RWPE2 (cell line): ENCODE results near the gene ME3.
A peak's percentile ranks its signal among the peaks of the same experiment; 100 is the strongest.
"Not testable (repeated sequence)": the region's sequence is repeated elsewhere in the genome, so short reads cannot be mapped to it uniquely, and the experiment has no call there.

Experiments used
- ATAC-seq: fragments of 200-7000 bp; cut with Tn5 transposase; 3 replicates; pipeline ENCODE4 v1.9.1; 2021; ENCODE audit warnings: low read depth
- DNase-seq: peaks from one replicate; pipeline ENCODE4 v3.0.0-alpha.2; 2020; ENCODE audit warnings: low spot score
- H3K27ac ChIP-seq: fragments of 450-650 bp; 2 replicates; pipeline ENCODE4 v1.5.1; 2017; ENCODE audit warnings: mild to moderate bottlenecking; ENCODE audit not compliant: poor library complexity, severe bottlenecking
- H3K27me3 ChIP-seq: fragments of 250-450 bp; sonication (Bioruptor Pico); 2 replicates; pipeline ENCODE4 v1.5.1; 2021; ENCODE audit warnings: mild to moderate bottlenecking, moderate library complexity; ENCODE audit not compliant: insufficient read depth, poor library complexity, severe bottlenecking
- H3K36me3 ChIP-seq: fragments of 250-450 bp; sonication (Bioruptor Pico); 2 replicates; pipeline ENCODE4 v1.5.1; 2020; ENCODE audit warnings: low read depth, mild to moderate bottlenecking, moderate library complexity
- H3K4me1 ChIP-seq: fragments of 250-450 bp; sonication (Bioruptor Pico); 2 replicates; pipeline ENCODE4 v1.5.1; 2021; ENCODE audit warnings: mild to moderate bottlenecking, moderate library complexity; ENCODE audit not compliant: insufficient read depth, poor library complexity, severe bottlenecking
- H3K4me3 ChIP-seq: fragments of 250-450 bp; sonication (Bioruptor Pico); 2 replicates; pipeline ENCODE4 v1.5.1; 2021; ENCODE audit warnings: mild to moderate bottlenecking, moderate library complexity; ENCODE audit not compliant: severe bottlenecking
- H3K9me3 ChIP-seq: fragments of 250-450 bp; sonication (Bioruptor Pico); 2 replicates; pipeline ENCODE4 v1.5.1; 2021; ENCODE audit warnings: mild to moderate bottlenecking, moderate library complexity; ENCODE audit not compliant: severe bottlenecking
- TF ChIP-seq, protein P1 (sequence below): fragments of 450-650 bp; IDR thresholded peaks from one replicate; pipeline ENCODE4 v1.5.1; 2017; ENCODE audit warnings: mild to moderate bottlenecking, moderate library complexity; ENCODE audit not compliant: poor library complexity, severe bottlenecking

Gene ME3

DNA sequence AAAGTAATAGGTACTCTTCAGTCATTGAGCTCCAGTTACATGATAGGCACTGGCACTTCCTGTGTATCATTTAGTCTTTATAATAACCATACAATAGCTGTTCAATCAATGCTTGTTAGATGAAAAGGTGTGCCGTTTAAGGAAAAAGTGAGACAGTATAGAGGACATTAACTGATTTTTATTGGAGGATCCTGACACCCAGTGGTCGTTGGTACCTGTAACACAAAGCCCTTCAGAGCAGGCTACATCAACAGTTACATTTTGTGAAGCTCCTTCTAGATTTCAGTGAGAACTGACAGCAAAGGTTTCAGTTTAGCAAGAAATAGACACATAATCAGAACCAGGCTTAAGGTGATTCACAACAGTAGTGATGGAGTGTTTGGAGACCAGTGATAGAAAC is 253.5 kb downstream of the ME3 start:
- DNase-seq (no peak), ATAC-seq (peak; percentile 76; the same call in 2 of the 3 replicates)
- Histone ChIP-seq H3K36me3 (no peaks in the 10 kb centered on the region), H3K27ac (no peak overlapping the region), H3K4me1 (peaks cover 3% of the 10 kb centered on the region), H3K27me3 (no peaks in the 10 kb centered on the region), H3K4me3 (no peak overlapping the region), H3K9me3 (no peaks in the 10 kb centered on the region)
- TF ChIP-seq, protein P1, sequence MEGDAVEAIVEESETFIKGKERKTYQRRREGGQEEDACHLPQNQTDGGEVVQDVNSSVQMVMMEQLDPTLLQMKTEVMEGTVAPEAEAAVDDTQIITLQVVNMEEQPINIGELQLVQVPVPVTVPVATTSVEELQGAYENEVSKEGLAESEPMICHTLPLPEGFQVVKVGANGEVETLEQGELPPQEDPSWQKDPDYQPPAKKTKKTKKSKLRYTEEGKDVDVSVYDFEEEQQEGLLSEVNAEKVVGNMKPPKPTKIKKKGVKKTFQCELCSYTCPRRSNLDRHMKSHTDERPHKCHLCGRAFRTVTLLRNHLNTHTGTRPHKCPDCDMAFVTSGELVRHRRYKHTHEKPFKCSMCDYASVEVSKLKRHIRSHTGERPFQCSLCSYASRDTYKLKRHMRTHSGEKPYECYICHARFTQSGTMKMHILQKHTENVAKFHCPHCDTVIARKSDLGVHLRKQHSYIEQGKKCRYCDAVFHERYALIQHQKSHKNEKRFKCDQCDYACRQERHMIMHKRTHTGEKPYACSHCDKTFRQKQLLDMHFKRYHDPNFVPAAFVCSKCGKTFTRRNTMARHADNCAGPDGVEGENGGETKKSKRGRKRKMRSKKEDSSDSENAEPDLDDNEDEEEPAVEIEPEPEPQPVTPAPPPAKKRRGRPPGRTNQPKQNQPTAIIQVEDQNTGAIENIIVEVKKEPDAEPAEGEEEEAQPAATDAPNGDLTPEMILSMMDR, result peak; percentile 50

DNA sequence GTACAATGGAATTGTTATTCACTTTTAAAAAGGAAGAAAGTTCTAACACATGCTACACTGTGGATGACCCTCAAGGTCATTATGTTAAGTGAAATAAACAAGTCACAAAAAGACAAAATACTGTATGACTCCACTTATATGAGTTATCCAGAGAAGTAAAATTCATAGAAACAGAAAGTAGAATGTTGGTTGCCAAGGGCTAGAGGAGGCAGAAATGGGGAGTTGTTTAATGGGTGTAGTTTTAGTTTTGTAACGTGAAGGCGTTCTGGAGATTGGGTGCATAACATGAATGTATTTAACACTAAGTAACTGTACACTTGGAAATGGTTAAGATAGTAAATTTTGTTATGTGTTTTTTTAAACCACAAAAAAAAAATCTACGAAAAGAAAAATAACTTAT is 253.9 kb downstream of the ME3 start:
- Histone ChIP-seq H3K4me1 (peaks cover 5% of the 10 kb centered on the region), H3K9me3 (no peaks in the 10 kb centered on the region), H3K4me3 (no peak overlapping the region), H3K36me3 (no peaks in the 10 kb centered on the region), H3K27me3 (no peaks in the 10 kb centered on the region), H3K27ac (no peak overlapping the region)
- ATAC-seq (no peak), DNase-seq (no peak)
- TF ChIP-seq, protein P1, result no peak

DNA sequence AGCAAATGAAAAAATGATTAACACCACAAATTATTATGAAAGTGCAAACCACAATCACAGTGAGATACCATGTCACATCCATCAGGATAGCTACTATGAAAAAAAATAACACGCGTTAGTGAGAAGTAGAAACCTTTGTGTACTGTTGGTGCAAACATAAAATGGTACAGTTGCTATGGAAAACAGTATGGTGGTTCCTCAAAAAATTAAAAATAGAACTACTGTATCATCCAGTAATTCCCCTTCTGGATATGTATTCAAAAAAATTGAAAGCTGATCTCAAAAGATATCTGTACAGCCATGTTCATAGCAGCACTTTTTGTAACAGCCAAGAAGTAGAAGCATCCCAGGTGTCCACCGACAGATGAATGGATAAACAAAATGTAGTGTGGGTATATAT is 254.3 kb downstream of the ME3 start:
- Histone ChIP-seq H3K27me3 (no peaks in the 10 kb centered on the region), H3K27ac (no peak overlapping the region), H3K4me1 (peaks cover 5% of the 10 kb centered on the region), H3K9me3 (no peaks in the 10 kb centered on the region), H3K36me3 (no peaks in the 10 kb centered on the region), H3K4me3 (no peak overlapping the region)
- DNase-seq, result no peak
- ATAC-seq, result no peak
- TF ChIP-seq, protein P1, result no peak

DNA sequence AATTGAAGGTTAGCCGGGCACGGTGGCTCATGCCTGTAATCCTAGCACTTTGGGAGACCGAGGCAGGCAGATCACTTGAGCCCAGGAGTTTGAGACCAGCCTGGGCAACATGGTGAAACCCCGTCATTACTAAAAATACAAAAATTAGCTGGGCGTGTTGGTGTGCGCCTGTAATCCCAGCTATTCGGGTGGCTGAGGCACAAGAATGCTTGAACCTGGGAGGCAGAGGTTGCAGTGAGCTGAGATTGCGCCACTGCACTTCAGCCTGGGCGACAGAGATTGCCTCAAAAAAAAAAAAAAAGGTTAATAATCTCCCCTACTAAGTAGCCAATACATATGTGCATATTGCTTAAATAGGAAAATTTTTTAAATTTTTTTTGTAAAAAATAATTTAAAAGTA is 255.5 kb downstream of the ME3 start:
- not testable (repeated sequence) for H3K36me3 ChIP-seq, H3K4me3 ChIP-seq, H3K27ac ChIP-seq, H3K4me1 ChIP-seq, ATAC-seq, H3K27me3 ChIP-seq, DNase-seq, H3K9me3 ChIP-seq

DNA sequence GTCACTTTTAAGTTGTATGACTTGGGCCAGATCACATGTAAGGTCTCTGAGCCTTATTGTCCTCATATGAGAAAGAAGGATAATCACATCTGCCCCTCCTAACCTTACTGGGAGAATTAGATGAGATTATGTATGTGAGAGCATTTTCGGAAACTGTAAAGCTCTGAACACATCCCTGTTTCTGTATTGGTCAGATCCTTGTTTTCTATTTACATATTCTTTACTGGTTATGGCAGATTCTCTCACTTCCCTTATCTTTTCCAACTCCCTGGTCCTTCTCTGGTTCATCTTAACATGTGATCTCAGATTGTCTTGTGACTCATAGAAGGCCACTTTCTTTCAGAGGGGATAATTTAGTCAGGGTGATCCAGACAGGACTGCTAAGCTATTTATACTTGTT is 255.9 kb downstream of the ME3 start:
- ATAC-seq, result no peak
- H3K4me3 ChIP-seq, result no peak overlapping the region
- H3K4me1 ChIP-seq, result peaks cover 5% of the 10 kb centered on the region
- H3K27ac ChIP-seq, result no peak overlapping the region
- TF ChIP-seq, protein P1, result no peak
- H3K27me3 ChIP-seq, result no peaks in the 10 kb centered on the region
- no peaks in the 10 kb centered on the region for H3K36me3 ChIP-seq
- H3K9me3 ChIP-seq, result no peaks in the 10 kb centered on the region
- DNase-seq, result no peak
